Hematopoietic multipotent progenitor cell treated with erythropoietin and hydrocortisone succinate and interleukin-3 and kit ligand, for 4 days (in vitro differentiated cells): ENCODE measurements around the gene TBX6.

Source experiments
- DNase-seq: peaks from one replicate; pipeline ENCODE4 v3.0.0-alpha.2; 2015

Gene TBX6

GRCh38 chr16:30086291-30087140 lies 5.2 kb downstream of the TBX6 start:
- DNase-seq: no peak

- no peak for DNase-seq
These were observed 5.9 kb downstream of the TBX6 start for GRCh38 chr16:30085820-30086219.

DNA sequence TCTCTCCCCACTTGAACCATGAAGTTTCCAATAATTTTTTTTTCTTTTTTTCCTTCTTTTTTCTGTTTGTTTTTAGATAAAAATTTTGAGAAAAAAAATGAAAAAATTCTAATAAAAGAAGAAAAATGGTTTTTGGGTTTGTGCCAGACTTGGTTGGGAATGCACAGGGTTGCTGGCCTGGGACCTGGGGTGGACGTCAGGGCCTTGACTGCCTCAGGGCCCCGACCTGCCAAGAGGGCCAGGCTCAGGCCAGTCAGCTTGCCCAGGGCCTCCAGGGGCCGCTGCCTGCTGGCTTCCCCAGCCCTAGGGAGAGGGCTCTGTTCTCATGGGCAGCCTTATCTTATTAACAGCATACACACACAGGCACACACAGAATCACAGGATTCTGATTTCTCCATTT lies 6.5 kb downstream of the TBX6 start:
- no peak for DNase-seq

- no peak for DNase-seq
These were observed 6.9 kb downstream of the TBX6 start for GRCh38 chr16:30084816-30085159.

- no peak for DNase-seq
These were observed 7.5 kb downstream of the TBX6 start for GRCh38 chr16:30084096-30084815.

GRCh38 chr16:30083216-30084055 lies 8.3 kb downstream of the TBX6 start:
- no peak for DNase-seq

DNA sequence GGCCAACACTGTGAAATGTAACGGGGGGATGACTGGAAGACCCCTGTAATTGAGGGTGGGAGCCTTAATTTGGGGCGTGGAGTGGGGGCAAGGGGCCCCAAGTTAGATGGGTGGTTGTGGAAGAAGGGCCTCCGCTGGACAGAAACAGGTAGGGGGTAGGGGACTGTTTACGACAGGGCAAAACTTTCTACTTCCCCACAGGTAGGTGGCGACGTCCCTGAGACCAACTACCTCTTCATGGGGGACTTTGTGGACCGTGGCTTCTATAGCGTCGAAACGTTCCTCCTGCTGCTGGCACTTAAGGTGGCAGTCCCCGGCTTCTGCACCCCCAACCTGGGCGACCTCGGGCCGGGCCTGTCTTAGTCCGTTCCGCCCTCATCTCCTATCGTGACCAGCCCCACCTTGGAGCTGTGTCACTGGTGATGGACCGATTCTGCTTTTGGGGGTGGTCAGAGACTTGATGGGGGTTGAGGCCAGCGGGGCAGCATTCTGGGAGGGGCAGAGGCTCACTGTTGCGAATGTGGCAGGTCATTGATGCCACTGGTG lies 9.1 kb downstream of the TBX6 start:
- no peak for DNase-seq

DNA sequence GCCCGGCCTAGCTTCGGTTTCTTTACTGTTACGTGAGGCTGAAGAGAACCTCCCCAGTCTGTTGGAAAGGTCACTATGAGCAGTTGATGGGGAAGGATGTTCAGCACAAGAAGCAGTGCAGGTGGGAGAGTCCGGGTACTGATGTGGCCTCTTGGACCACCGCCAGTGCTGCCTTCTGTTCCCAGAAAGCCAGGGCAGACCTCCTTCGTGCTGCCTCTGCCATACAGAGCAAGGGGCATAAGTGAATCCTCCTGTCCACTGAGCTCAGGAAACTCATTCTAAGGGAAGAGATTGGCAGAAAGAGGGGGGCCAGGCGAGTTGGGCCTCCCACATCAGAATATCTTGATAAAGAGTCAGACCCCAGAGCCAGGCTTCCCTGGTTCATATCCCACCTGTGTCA lies 12.2 kb downstream of the TBX6 start:
- DNase-seq: no peak

DNA sequence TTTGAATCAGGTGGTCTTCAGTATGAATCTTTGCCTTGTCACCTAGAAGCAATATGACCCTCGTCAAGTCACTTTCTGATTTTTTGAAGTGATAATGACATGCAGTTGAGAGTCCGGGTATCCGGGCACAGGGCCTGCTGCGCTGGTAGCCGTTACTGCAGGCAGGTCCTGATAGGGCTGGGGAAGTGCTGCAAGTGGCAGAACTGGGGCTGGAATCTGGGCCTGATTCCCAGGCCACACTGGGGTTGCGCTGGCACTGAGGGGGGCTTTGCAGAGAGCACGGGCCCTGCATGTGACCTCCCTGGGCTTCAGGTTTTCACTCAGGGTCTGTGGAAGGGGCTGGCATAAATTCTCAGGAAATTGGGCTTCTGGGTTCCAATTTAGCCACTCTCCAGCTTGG lies 13.0 kb downstream of the TBX6 start:
- DNase-seq: no peak

DNA sequence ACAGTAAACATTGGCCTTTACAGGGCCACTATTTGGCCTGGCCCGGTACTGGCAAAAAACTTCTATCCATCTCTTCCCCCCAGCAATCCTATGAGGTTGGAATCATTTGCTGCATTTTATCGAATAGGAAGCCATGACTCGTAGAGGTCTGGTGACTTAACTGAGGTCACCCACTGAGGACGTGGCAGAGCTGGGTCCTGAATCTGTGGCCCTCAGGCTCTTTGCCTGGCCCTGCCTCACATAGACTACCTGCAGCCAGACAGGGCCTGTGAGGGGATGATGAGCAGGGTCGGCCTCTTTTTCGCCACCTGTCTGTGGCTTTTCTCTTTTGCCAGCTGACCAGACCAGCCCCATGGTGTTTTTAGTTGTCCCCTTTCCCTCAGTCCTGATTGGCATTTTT lies 14.1 kb downstream of the TBX6 start:
- no peak for DNase-seq

- DNase-seq: peak; percentile 34
These were observed 15.4 kb downstream of the TBX6 start for GRCh38 chr16:30076276-30076791.

- peak; percentile 97 for DNase-seq
These were observed 16.0 kb downstream of the TBX6 start, which contains the start of gene PPP4C for GRCh38 chr16:30075503-30076275. Gene PPP4C, plus strand, starts transcription at chr16:30075994. Its CDS starts 384 bp downstream, at chr16:30076378.

DNA sequence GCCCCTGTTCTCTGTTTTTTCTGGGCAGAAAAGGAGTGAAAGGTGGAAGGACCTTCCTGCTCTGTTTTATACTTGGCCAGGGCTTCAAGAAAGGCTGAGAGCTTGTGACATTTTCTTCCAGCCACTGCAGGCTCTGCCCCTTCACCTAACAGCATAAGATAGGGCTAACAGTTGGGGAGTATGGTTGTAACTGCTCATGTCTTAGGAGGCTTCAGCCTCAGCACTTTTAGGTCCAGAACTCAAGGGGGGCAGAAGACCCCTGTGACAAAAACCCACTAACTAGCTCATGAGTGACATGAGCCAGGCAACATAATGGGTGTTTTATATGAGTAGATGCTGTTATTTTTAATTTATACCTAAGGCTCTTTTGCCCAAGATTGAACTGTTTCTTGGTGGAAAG lies 21.2 kb downstream of the TBX6 start:
- DNase-seq: no peak

GRCh38 chr16:30069611-30070462 lies 21.9 kb downstream of the TBX6 start:
- peak; percentile 53 for DNase-seq

GRCh38 chr16:30068750-30069610 lies 22.7 kb downstream of the TBX6 start:
- peak; percentile 79 for DNase-seq

GRCh38 chr16:30068333-30068732 lies 23.4 kb downstream of the TBX6 start:
- no peak for DNase-seq

DNA sequence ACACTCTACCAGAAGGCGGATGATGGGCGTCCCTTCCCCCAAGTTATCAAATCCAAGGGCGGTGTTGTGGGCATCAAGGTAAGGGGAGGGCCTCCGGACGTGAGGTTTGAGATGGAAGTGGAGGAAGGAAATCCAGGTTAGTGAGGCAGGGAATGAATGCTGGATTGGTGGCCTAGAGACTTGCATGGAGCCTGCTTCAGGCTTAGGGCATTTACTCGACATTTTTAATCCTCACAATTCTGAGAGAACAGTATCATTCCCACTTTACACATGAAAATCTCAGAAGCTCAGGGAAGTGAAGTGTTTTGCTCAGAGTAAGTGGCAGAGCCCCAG lies 24.2 kb downstream of the TBX6 start:
- DNase-seq: no peak

GRCh38 chr16:30066761-30067583 lies 24.8 kb downstream of the TBX6 start:
- peak; percentile 46 for DNase-seq
